GM20431 (cell line): Measurements from ENCODE around the gene ZNF516.

ENCODE experiments used
- in situ Hi-C: fragments of 300-500 bp; cut with MseI, MboI; formaldehyde crosslinking; loops from one replicate; pipeline ENCODE4 v1.15.0; 2020; ENCODE audit warnings: low sequenced_read_pairs; ENCODE audit not compliant: unreplicated experiment

ZNF516 gene

DNA sequence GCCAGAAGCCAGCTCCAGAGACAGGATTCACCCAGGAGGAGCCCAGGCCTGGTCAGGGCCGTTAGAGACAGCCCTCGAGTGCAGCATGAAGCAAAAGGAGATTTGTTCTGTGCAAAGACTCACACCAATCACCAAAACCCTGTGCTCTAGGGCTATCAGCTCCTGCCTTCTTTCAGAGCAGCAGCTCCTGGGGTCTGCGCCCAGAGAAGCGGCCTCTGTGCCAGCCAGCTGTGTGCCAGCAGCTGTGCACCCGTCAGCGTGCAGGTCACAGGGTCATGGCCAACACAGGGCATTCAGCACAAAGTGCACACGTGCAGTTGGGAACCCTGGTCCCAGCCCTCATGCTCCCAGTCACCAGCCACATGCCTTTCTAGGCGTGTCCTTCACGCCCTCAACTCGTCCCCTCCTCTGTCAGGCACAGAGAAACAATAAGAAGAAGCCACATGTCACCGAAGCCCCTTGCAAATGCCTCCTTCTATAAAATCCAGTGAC lies 49.3 kb downstream of the ZNF516 start:
- in situ Hi-C loops = no loop called here

DNA sequence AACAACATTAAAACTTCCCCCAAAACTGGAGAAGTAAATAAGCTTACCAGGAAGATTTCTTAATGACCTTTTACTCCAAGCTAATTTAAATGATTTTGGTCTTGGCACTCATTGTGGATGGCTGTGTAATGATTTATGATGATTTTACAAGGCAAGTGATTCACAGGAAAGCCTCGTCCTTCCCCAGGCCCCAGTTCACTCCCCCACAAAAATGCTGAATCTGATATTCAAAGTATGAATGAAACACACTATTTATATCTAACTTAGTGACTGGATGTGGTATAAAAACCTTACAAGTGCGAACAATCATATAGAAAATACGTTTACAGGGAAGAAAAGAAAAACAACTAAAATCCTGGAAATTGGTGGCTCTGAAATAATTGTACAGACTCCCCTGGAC lies 49.8 kb downstream of the ZNF516 start:
- in situ Hi-C loops = no loop called here

- in situ Hi-C loops = no loop called here
Measured at GRCh38 chr18:76444446-76445105, 50.5 kb downstream of the ZNF516 start.

DNA sequence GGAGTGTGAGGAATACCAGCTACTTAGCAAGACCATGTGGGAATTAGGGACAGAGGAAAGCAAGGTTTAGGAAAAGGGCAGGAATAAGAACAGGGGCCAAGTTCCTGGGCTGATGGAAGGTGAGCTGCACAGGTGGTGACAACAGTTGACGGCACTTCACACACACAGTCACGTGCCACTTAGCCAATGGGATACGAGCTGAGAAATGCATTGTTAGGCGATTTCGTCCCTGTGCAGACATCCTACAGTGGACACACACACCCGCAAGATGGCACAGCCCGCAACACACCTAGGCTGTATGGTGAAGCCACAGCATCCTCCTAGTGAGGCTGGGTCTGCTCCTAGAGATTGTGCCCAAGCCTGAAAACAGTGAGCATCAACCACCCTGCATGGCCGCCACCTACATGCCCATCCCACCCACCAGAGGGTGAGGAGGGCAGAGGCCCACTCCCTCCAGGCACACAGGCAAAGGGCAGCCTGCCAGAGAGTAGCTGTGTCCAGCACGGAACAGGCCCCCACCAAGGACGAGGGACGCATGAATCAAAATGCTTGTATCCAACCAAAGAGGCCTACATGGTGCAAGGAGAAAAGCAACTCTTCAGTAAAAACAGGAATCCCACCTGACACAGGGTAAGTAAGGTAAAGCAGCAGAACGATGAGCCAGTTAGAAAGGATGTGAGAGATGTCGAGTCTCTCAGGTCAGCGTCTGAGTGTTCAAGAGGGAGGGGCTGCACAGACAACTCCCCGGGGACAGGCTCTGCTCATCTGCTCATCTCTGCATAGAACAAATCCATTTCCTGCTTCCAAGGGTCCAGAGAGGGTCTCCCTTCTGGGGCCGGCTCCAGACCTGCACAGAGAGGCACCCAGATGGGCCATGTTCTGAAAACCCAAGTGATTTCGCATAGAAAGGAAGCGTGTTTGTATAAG lies 51.3 kb downstream of the ZNF516 start:
- in situ Hi-C loops = no loop called here

DNA sequence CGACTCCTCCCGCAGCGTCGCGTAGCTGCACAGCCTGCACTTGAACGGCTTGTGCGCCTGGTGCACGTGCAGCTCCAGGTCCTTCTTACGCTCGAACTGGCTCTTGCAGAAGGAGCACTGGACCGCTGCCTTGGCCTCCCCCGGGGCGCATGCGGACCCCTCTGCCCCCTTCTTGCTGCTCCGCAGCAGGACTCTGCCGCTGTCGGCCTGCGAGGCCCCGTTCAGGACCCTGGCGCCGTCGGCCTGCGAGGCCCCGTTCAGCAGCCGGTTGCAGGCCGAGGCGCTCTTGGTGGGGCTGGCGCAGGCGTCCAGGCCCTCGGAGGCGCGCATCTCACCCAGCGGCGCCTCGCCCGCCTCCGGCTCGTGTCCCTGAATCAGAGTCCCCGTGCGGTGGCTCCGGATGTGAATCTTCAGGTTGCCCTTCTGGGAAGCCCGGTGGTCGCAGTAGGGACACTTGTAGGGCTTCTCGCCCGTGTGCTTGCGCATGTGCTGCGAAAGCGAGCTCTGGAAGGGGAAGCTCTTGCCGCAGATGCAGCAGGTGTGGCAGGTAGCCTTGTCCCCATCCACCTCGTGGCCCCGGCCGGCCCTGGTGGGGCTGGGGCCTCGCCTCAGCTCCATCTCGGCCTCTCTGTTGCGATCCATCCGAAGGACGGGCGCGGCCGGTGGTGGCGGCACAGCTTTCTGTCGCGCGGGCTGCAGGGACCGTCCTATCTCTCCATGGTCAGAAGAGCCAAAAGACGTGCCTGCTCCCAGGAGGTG lies 52.5 kb downstream of the ZNF516 start:
- in situ Hi-C loops = no loop called here

DNA sequence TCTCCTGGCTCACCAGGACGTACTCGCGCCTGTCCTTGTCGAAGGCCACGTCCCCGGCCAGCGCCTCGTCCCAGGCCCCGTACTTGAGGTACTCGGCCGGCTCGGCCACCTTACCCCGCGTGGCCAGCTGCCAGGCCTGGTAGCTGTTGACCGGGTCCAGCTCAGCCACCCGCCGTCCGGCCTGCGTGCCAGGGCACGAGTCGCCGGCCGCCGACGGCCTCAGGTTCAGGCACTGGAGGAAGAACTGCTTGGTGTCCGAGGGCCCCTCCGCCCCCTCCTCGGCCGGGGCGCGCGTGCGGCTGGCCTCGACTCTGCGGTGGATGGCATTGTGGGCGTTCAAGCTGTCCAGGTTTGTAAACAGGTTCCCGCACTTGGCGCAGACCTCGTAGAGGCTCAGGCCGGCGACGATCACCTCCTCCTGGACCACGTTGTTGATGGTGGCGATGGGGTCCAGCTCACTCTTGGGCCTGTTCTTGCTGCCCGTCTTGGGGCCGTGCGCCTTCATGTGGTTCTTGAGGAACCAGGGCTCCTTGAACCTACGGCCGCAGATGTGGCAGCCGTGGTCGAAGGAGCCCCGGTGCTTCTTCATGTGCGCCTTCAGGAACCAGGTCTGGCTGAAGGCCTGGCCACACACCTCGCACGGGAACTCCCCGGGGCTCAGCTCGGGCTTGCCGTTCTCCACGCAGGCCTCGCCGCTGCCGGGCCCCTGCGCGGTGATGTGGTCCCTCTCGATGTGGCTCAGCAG lies 53.2 kb downstream of the ZNF516 start:
- in situ Hi-C loops = no loop called here

- in situ Hi-C loops = no loop called here
Measured at GRCh38 chr18:76441002-76441667, 53.9 kb downstream of the ZNF516 start.

GRCh38 chr18:76437910-76438309 lies 57.1 kb downstream of the ZNF516 start:
- in situ Hi-C loops = no loop called here

DNA sequence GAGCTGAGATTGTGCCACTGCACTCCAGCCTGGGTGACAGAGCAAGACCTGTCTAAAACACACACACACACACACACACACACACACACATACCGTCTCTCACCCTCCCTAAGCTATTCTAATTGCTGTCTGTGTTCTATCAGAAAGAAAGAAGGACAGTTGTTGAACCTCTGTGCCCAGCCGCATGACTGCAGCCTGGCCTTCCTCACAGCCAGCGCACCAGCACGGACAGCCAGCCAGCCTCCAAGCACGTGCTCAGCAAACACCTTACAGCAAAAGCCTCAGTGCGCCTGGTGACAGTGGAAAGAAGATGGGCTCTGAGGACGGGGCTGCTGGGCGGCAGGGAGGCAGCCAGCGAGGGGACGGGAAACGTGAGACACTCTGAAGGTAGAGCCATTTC lies 58.0 kb downstream of the ZNF516 start:
- in situ Hi-C loops = no loop called here

DNA sequence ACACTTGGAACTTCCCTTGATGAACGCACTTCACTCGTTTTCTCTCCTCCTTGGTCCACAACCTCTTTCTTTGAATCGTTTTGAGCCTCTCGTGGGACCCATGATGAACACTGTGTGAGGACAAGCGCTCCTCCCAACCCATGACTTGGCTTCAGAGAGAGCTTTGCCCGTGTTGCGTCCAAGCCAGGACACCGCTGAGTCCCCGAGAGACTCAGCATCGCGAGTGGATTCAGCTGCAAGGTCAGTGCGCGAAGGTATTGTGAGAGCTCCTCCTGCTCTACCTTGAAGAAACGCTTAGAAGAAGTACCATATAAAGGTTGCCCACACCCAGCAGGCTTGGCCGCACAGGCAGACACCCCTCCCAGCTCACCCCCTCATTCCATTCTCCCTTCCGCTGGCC lies 58.7 kb downstream of the ZNF516 start:
- in situ Hi-C loops = no loop called here

GRCh38 chr18:76435316-76435989 lies 59.6 kb downstream of the ZNF516 start:
- in situ Hi-C loops = no loop called here

DNA sequence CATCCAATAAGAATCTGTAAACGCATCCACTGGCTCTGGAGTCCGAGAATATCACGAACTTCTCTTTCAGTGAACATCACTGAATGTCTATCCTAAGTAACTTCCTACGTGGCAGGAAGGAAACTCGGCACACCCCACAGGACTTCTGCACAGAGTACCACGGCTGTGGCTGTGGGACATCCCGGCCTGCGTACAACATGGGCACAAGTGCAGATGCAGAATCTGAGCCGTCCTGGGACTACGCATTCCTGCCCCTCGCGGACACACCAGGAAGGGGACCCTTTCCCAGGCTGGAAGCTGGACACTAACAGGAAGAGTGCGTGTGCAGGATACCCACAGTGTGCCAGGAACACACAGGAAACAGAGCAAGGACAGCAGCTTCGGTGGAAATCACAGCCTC lies 60.6 kb downstream of the ZNF516 start:
- in situ Hi-C loops = no loop called here

- in situ Hi-C loops = no loop called here
Measured at GRCh38 chr18:76433788-76434187, 61.3 kb downstream of the ZNF516 start.

DNA sequence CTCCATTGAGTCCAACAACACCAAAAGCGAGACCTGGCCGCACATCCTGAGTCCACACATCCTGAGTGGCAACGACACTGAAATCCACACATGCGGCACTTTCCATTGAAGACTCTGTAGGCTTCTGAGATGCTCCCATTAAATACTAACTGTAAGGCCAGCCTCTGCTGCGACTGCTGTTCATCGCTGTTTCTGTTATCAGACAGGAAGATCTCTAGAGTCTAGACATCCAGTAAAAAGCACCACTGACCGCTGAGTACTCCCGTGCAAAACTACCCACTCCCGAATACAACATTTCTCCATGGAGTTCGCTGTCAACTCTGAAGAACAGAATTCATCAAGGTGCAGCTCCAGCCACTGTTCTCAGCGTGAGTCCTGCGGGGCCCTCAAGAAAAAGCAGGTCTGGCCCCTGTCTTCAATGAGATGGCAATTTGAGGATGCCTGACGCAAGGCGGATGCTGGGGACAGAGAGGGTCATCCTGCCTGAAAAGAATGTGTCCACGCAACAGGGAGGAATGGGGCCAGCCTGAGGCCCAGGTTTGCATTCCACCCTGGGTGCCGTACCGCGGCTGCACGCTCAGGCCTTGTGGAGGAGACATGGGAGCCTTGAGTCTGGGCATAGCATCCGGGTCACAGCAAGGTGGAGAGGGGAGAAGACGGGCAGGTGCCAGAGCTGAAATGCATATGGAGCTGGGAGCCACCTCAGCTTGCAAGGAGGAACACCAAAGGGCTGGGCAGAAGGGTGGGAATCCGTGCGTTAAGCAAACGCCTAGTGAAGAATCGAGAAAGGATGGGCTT lies 61.9 kb downstream of the ZNF516 start:
- in situ Hi-C loops = no loop called here

DNA sequence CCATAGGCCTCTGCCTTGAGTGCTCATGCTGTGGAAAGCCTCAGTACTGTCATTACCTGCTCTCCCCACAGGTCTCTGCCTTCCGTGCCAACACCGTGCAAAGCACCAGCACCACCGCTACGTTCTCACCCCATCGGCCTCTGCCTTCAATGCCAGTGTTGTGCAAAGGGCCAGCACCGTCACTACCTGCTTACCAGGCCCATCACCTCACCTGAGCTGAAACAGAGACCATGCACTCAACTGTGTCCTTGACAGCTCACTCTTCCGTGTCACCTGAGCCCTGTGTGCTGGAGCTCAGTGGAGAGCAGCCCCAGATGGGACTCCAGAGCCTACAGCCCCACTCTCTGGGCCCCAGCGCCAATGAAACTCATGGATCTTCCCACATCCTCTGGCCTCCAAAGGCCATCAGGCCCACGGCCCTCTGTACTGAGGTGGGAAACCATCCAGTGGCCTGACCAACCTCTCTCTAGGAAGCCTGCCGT lies 62.7 kb downstream of the ZNF516 start:
- in situ Hi-C loops = no loop called here

- in situ Hi-C loops = no loop called here
Measured at GRCh38 chr18:76431437-76432273, 63.4 kb downstream of the ZNF516 start.

DNA sequence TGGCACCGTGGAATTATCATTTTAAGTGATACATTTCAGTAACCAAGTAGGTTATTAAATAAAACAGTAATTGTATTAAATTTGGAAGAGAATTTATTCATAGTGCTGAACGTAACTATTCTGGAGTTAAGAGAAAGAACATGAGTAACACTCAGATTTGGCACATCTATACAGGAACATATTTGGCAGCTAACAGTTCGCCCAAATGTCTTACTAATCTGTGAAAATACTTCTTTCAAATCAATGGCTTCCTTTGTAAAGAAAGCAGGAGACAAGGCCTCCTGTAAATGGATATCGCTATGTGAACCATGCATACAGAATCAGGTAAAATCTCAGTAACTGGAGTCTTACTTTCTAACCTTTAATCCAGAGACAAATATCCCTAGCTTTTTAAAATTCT lies 64.4 kb downstream of the ZNF516 start:
- in situ Hi-C loops = no loop called here
